ENCODE results near the gene DCAF5.

The DCAF5 gene

DNA sequence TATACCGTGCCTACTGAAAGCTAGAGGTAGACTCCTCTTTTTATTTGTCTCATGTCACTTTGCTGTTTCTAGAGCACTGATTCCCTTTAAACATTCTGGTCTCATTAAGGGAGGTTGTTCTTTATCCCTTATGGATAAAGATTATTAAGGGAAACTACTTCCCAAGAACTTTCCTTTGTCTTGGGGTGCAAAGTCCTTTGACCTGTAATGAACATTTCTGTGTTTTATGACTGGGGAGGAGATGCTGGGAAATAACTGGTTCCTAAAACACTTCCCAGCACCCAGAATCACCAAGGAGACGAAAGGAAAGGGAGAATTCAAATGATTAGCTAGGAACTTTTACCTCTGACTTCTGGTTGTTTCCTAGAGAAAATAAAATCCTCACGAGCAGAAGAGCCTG lies 110.6 kb downstream of the DCAF5 start:
- H3K4me3 ChIP-seq (ENCODE audit: low read depth, low read length): no peak overlapping the region
- no peak for DNase-seq (ENCODE audit: low read depth, low spot score)

DNA sequence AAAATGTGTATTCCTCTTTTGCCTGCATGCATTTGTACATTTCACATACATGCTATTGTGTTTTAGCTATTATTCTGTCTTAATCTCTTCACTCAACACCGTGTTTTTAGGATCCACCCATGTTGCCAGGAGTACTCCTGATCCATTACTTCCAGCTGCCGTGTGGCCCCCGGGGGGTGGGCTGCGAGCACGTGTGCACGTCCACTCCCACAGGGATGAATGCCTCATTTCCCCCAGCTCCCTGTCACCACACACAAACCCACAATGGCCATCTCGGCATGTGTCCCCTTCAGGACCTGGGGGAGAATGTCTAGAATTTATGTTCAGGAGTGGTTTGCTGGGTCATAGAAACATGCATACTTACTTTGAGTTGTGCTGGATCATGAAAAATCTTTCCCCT lies 111.1 kb downstream of the DCAF5 start:
- TF ChIP-seq, protein P1, sequence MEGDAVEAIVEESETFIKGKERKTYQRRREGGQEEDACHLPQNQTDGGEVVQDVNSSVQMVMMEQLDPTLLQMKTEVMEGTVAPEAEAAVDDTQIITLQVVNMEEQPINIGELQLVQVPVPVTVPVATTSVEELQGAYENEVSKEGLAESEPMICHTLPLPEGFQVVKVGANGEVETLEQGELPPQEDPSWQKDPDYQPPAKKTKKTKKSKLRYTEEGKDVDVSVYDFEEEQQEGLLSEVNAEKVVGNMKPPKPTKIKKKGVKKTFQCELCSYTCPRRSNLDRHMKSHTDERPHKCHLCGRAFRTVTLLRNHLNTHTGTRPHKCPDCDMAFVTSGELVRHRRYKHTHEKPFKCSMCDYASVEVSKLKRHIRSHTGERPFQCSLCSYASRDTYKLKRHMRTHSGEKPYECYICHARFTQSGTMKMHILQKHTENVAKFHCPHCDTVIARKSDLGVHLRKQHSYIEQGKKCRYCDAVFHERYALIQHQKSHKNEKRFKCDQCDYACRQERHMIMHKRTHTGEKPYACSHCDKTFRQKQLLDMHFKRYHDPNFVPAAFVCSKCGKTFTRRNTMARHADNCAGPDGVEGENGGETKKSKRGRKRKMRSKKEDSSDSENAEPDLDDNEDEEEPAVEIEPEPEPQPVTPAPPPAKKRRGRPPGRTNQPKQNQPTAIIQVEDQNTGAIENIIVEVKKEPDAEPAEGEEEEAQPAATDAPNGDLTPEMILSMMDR (IDR thresholded peaks at IDR 0.05; ENCODE audit: low read depth, low read length): no peak
- no peak overlapping the region for H3K4me3 ChIP-seq (ENCODE audit: low read depth, low read length)
- in situ Hi-C loops (cut with HindIII; ENCODE audit: low sequenced_read_pairs): no loop called here
- DNase-seq (ENCODE audit: low read depth, low spot score): no peak

More for the DNA sequence above, 110.6 kb downstream of the DCAF5 start:
- in situ Hi-C loops (cut with HindIII; ENCODE audit: low sequenced_read_pairs): no loop called here
- TF ChIP-seq, protein P1 (IDR thresholded peaks at IDR 0.05; ENCODE audit: low read depth, low read length): no peak

DNA sequence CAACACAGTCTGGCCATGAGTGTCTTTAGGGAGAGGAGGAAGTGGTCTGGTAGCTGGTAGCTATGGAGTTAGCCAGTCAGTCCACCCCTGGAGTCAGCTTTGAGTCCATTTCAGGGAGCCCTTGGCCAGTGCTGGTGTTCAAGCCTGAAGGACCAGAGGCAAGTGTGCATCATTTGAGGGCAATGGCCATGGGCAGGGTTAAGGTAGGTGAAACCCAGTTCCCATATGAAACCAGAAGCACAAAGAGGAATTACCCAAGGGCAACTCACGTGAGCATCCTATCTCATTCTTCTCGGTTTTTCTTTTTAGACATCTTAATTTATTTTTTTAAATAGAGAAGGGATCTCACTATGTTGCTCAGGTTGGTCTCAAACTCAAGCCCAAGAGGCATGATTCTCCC lies 112.6 kb downstream of the DCAF5 start:
- H3K4me3 ChIP-seq (ENCODE audit: low read depth, low read length): no peak overlapping the region
- in situ Hi-C loops (cut with HindIII; ENCODE audit: low sequenced_read_pairs): no loop called here
- no peak for DNase-seq (ENCODE audit: low read depth, low spot score)
- TF ChIP-seq, protein P1 (IDR thresholded peaks at IDR 0.05; ENCODE audit: low read depth, low read length): no peak

DNA sequence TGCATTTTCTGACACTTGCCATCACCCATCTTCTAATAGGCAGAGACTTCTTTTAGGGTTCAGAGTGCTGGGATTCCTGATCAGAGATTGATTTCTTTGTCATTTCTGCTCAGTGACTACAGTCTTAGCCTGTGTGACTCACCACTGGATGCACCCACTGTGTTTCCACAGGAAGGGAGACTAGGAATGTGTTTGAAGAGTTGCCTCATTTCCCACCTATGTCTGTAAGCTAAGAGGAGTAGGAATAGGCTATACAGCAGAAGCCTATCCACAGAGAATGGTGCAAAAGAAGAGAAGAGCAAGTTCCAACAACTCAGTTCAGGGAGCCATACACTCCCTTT lies 113.7 kb downstream of the DCAF5 start:
- peak; percentile 73 for DNase-seq (ENCODE audit: low read depth, low spot score)
- TF ChIP-seq, protein P1 (IDR thresholded peaks at IDR 0.05; ENCODE audit: low read depth, low read length): no peak
- in situ Hi-C loops (cut with HindIII; ENCODE audit: low sequenced_read_pairs): no loop called here
- H3K4me3 ChIP-seq (ENCODE audit: low read depth, low read length): no peak overlapping the region

DNA sequence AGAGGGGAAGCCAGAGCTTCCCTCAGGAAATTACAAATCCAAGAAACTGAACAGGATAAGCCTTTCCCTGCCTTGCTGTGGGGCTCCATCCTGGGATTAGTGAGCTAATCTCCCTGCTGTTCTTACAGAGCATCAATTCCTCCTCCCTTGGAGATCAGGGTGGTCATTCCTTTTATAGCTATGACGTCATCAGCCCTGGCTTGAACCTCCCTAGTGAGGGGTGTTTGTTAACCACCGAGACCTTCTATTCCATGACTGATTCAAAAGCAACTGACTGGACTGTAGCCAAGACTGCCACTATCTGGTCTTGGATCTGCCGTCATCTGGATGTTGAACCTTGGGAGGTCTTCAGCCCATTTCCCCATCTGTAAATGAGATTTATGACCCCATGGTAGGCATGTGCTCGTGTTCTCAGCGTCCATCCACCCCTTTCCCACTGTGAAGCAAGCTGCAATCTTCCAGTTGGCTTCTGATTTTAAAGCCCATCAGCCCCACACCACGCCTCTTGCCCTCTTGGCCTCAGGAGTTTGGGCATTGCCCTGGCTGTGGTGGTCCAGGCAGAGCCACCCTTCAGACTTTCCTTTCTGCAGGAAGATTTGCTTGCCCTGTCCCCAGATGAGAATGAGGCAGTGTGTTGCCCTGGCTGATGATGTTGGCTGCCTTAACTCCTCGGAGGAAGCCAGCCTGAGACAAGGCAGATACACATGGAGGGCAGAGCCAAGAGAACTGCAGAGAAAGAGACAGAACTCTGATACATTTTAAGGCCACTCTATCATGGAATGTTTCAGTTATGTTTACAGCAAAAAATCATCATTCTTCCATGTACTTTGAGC lies 114.2 kb downstream of the DCAF5 start:
- in situ Hi-C loops (cut with HindIII; ENCODE audit: low sequenced_read_pairs): no loop called here
- no peak overlapping the region for H3K4me3 ChIP-seq (ENCODE audit: low read depth, low read length)
- peak; percentile 90 for DNase-seq (ENCODE audit: low read depth, low spot score)
- TF ChIP-seq, protein P1 (IDR thresholded peaks at IDR 0.05; ENCODE audit: low read depth, low read length): no peak

DNA sequence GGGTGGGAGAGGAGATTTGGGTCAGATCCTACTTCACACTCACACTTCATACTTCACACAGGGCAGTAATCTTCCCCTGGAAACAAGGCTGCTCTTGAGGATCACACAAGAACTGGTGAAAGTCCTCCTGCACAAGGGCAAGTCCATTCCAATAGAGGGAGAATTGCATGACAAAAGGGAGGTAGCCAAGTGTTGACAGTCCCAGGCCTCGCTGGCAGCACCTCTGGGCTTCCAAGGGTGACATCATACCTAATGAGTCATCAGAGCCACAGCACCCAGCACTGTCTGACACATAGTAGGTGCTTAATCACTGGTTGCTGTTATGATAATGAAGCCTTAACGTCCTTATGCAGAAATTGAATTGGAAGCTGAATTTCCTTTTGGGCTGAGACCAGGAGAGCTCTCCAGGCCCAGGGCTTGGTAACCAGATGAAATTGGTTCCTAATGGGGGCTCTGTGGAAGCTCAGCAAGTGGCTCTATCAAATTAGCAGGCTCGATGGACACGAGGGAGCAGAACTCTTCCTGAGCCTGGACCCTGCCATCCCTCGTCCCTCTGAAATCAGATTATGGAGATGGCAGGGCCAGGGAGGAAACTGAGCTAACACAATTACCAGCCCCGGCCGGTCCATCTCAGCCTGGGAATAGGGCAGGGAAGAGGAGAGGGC lies 115.0 kb downstream of the DCAF5 start:
- no peak for DNase-seq (ENCODE audit: low read depth, low spot score)
- in situ Hi-C loops (cut with HindIII; ENCODE audit: low sequenced_read_pairs): no loop called here

More for the DNA sequence above, 115.0 kb downstream of the DCAF5 start:
- TF ChIP-seq, protein P1 (IDR thresholded peaks at IDR 0.05; ENCODE audit: low read depth, low read length): no peak
- H3K4me3 ChIP-seq (ENCODE audit: low read depth, low read length): no peak overlapping the region
